ENCODE results near the gene CASP12.

DNA sequence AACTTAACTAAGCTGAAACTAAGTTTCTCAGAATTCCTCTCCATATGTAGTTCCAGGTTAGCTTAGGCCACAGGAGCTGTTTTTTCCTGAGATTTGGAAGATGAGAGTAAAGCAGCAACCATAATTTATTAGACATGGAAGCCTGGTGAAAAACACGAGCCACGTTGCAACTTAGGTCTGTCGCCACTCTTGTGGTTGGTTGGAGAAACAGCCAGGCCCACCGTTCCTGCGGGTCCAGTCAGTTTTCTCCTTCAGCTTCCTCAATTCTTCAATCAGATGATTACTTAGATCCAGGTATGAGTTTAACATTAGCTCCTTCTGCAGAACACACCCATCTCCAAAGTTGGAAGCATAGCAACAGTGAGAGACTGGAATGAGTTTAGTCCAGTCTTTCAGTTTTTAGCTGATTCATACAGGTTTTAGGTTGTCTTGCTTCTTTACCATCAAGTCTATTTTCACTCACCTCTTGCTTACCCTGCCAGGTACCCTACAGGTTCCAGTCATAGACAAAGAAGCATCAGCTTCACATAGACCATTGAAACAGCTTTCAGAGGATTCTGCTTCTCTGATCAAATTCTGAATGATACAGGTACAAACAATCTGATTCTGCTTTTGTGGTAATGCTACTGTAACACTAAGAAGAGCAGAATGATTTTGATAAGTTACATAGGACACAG is 18.6 kb downstream of the CASP12 start:
- TF ChIP-seq, protein P1, sequence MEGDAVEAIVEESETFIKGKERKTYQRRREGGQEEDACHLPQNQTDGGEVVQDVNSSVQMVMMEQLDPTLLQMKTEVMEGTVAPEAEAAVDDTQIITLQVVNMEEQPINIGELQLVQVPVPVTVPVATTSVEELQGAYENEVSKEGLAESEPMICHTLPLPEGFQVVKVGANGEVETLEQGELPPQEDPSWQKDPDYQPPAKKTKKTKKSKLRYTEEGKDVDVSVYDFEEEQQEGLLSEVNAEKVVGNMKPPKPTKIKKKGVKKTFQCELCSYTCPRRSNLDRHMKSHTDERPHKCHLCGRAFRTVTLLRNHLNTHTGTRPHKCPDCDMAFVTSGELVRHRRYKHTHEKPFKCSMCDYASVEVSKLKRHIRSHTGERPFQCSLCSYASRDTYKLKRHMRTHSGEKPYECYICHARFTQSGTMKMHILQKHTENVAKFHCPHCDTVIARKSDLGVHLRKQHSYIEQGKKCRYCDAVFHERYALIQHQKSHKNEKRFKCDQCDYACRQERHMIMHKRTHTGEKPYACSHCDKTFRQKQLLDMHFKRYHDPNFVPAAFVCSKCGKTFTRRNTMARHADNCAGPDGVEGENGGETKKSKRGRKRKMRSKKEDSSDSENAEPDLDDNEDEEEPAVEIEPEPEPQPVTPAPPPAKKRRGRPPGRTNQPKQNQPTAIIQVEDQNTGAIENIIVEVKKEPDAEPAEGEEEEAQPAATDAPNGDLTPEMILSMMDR (conservative IDR thresholded peaks at IDR 0.05; ENCODE audit: low read depth in 2 of 2) = peak; percentile 32 to 33; a peak in 2 of 4 replicates
- TF ChIP-seq EZH2 (IDR thresholded peaks at IDR 0.05; ENCODE audit: low read depth, unreplicated experiment) (no peak), EZH2phosphoT487 (IDR thresholded peaks at IDR 0.05; ENCODE audit: unreplicated experiment) (no peak), POLR2AphosphoS5 (IDR thresholded peaks at IDR 0.05; ENCODE audit: low read depth) (no peak), CREB1 (CRISPR knock-in tag; IDR thresholded peaks at IDR 0.05; ENCODE audit: low read depth) (no peak), STAT1 (IDR thresholded peaks at IDR 0.05; ENCODE audit: unreplicated experiment) (no peak), JUNB (IDR thresholded peaks at IDR 0.05; ENCODE audit: unreplicated experiment) (no peak), ZNF331 (CRISPR knock-in tag; IDR thresholded peaks at IDR 0.05; ENCODE audit: low read depth) (no peak), NANOG (IDR thresholded peaks at IDR 0.05; ENCODE audit: borderline replicate concordance) (no peak), ETS1 (IDR thresholded peaks at IDR 0.05) (no peak), ZNF114 (CRISPR knock-in tag; IDR thresholded peaks at IDR 0.05) (no peak)
- TF ChIP-seq, protein P2, sequence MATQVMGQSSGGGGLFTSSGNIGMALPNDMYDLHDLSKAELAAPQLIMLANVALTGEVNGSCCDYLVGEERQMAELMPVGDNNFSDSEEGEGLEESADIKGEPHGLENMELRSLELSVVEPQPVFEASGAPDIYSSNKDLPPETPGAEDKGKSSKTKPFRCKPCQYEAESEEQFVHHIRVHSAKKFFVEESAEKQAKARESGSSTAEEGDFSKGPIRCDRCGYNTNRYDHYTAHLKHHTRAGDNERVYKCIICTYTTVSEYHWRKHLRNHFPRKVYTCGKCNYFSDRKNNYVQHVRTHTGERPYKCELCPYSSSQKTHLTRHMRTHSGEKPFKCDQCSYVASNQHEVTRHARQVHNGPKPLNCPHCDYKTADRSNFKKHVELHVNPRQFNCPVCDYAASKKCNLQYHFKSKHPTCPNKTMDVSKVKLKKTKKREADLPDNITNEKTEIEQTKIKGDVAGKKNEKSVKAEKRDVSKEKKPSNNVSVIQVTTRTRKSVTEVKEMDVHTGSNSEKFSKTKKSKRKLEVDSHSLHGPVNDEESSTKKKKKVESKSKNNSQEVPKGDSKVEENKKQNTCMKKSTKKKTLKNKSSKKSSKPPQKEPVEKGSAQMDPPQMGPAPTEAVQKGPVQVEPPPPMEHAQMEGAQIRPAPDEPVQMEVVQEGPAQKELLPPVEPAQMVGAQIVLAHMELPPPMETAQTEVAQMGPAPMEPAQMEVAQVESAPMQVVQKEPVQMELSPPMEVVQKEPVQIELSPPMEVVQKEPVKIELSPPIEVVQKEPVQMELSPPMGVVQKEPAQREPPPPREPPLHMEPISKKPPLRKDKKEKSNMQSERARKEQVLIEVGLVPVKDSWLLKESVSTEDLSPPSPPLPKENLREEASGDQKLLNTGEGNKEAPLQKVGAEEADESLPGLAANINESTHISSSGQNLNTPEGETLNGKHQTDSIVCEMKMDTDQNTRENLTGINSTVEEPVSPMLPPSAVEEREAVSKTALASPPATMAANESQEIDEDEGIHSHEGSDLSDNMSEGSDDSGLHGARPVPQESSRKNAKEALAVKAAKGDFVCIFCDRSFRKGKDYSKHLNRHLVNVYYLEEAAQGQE (IDR thresholded peaks at IDR 0.05; ENCODE audit: unreplicated experiment) = no peak

Measured in GM23338 (cell line).